Kidney capillary endothelial cell (primary cell): ENCODE results near the gene IFT80.
"Not testable (repeated sequence)": the region's sequence is repeated elsewhere in the genome, so short reads cannot be mapped to it uniquely, and the experiment has no call there.

Experiments used
- DNase-seq: peaks from one replicate; pipeline ENCODE4 v3.0.0-alpha.2; 2018; ENCODE audit warnings: low spot score

The IFT80 gene

GRCh38 chr3:160265088-160265487, 133.9 kb downstream of the IFT80 start:
- DNase-seq, result no peak

DNA sequence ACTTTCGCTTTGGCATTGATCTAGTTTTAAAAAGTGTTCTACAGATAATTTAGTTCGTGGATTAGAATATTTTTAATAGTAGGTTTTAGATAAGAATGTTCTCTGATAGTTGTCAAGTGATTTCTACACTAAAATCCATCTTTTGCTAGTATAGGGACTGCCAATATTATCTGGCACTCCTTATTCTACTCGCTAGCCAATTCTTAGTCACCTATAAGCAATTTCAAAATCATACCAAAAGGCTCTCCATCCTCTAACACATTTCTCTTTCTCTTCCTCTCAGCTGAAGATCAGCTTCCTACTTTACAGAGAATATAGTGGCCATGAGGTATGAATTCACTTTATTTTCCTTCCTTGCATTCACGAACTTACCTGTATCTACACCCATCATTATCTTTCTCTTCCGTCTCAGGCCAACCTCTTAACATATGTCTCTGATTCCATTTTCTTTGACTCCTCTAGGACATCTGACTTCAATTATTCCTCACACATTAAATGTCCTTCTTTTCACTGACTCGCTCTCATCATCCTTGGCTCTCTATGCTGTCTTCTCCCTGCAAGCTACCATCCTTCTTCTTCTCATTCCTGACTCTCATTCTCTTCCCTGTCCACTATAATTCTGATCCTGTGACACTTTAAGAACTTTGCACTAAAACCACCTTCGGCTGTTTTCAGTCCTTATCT, 138.3 kb downstream of the IFT80 start:
- no peak for DNase-seq

DNA sequence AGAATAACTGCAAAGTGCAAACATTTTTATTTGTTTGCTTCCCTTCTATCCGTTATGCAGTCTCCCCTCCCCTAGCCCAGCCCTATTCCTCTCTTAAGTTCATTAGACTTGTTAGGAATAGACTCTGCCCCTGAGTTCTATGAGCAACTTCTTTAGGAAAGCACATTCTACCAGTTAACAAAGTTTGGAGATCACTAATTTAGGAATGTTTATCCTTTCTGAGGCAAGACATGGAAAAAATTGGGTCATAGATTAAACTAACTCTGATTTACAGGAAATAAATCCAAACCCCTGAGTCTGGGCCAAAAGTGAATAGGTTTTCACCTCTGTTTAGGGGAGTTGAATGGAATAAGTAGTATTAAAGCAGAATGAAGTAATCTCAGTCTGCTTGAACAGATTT, 139.4 kb downstream of the IFT80 start:
- no peak for DNase-seq

DNA sequence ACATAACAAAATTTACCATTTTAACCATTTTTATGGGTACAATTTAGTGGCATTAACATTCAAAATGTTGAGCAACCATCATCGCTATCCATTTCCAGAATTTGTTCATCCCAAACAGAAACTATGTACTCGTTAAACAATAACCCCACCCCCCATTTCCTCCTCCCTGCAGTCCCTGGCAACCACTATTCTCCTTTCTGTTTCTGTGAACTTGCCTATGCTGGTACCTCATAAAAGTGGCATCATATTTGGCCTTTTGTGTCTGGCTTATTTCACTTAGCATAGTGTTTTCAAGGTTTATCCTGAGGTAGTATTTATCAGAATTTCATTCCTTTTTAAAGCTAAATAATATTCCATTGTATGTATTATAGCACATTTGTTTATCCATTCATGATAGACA, 141.4 kb downstream of the IFT80 start:
- DNase-seq, result no peak

- DNase-seq, result no peak
Observed at GRCh38 chr3:160253298-160253697, 145.7 kb downstream of the IFT80 start.

DNA sequence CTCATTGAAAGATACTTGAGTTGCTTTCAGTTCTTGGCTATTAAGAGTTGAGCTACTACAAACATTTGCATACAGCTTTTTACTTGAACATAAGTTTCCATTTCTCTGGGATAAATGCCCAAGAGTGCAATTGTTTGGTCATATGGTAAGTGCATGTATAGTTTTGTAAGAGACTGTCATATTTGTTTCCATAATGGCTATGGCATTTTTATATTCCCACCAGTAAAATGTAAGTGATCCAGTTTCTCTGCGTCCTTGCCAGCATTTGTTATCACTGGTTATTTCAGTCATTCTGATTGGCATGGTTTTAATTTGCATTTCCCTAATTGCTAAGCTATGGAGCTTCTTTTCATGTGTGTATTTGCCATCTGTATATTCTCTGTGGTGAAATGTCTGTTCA, 151.3 kb downstream of the IFT80 start:
- DNase-seq, result no peak

- no peak for DNase-seq
Observed at GRCh38 chr3:160245261-160245800, 153.7 kb downstream of the IFT80 start.

GRCh38 chr3:160240719-160241118, 158.3 kb downstream of the IFT80 start:
- not testable (repeated sequence) for DNase-seq

GRCh38 chr3:160232014-160232413, 167.0 kb downstream of the IFT80 start:
- DNase-seq, result no peak

DNA sequence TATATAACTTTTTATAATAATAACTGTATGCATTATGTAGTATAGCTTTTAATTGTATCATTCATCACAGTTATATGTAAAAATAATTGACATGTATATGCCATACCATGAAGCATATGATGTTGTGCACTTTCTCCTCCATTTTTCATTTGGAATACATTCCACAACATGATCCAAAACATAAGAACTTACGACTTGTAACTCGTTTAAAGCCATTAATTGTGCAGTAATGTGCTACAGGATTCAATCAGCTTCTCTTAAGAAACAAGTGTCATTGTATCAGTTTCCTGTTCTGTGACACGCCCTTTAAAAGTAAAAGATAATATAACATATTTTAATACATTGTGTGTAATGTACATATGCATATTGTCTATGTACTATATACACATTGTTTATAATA, 171.6 kb downstream of the IFT80 start:
- no peak for DNase-seq

DNA sequence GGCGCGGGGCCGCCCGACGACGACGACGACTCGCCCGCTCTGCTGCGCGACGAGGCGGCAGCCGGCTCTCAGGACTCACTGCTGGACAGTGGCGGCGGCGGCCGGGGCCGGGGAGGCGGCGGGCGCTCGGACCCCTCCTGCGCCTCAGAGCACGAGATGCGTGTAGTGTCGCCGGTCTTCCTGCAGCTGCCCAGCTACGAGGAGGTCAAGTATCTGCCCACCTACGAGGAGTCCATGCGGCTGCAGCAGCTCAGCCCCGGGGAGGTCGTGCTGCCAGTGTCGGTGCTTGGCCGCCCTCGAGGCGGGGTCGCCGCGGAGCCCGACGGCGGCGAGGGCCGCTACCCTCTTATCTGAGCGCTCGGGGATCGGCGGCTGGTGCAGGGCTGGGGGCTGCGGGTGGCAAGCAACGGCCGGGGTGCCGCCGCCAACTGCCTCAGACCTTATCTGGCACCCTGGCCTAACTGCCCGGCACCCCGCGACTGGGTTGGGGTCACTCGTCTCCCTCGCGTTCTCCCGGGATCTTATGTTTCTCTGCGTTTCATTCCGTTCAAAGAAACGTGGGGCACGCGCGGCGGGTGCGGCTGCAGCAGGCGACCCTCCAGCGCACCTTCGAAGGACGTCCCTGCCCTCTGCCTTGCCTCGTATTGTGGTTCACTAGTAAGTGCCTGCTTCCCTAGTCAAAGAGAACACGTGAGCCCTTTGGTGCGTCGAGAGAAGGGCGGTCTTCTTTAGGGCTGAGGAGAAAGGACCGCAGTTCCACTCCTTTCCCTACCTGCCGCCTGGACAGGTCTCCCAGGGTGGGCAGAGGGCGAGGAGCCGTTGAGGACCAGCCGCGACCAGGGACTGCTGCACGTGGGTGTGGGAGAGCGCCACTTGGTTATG, 172.8 kb downstream of the IFT80 start:
- no peak for DNase-seq

DNA sequence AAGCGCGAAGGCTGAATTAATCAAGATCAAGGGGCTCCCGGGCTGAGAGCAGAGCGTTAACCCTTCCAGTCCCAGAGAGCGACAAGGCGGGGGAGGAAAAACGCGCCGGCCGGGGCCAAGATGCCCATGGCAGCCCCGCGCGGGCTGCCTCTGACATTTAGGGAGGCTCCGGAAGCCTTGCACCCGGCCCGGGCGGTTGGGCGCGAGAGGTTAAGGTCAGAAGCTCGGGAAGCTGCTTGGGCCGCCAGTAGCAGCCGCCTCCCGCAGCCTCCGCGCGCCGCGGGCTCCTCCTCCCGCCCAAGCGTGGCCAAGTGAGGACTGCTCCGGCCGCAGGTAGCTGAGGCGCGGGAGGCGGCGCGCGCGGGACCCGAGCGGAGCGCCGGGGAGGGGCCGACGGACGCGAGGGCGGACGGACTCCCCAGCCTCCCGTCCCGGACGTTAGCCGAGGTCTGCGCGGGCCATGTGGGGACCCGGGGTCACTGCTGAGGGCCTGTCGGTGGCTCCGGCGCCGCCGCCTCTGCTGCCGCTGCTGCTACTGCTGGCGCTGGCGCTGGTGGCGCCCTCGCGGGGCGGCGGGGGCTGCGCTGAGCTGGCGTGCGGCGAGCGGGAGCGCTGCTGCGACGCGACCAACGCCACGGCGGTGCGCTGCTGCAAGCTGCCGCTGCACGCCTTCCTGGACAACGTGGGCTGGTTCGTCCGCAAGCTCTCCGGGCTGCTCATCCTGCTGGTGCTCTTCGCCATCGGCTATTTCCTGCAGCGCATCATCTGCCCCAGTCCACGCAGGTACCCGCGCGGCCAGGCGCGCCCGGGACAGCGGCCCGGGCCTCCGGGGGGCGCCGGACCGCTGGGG, 173.6 kb downstream of the IFT80 start, which contains the start of gene C3orf80:
C3orf80 (plus strand) TSS at position 247 of the 850 bp plus-strand sequence; CDS start at position 461, 214 bp downstream.
- DNase-seq, result peak; percentile 40

GRCh38 chr3:160224811-160225175, 174.2 kb downstream of the IFT80 start:
- DNase-seq, result no peak

DNA sequence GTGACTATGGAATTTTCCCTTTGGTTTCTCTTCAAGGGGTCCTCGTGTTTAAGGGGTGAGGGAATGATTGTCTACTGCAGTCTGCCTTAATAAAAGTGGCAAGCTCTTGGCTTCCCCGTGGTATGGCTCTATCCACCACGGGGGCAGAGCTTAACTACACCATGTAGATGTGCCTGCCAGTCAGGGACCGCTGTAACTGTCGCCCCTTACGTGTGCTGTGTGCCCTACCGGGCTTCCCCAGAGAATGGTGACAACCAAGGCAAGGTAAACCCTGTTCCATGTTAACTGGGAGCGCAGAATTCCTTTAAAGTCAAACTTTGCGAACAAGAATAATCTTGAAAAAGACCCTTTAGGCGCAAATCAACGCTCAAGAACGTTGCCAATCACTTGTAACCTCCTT, 174.8 kb downstream of the IFT80 start:
- no peak for DNase-seq

DNA sequence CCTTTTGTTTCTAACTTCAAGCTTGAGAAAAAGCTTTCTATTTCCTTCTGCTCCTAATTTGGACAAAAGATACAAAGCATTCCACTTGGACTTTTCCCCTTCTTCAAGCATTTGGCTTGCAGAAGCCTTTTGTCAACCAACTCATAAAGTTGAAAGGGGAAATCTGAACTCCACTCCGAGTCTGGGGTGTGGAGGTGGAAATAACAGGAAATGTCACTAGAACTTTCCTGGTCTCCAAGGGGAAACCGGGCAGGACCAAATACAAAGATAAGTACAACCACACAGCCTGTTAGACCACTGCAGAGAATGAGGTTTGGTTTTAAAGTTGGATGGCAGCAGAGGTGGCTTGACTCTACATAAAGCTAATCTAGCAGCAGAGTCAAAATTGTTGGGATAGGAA, 178.0 kb downstream of the IFT80 start:
- DNase-seq, result no peak

DNA sequence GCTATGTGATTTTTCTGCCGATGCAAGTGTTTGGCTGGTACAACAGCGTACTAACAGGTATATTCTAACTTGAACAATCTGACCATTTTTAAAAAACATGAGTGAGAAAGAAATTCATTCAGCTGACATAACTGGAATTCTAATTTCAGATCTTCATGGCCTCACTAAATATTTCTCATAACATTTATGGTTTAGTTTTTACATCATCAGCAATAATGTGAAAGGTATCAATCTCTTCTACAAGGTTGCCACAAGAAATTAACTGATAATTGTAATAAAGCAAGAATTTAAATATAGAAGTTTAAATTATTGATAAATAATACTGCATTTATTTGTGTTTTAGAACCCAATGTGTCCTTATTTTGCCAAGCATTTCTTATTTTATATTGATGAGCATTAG, 179.0 kb downstream of the IFT80 start:
- DNase-seq, result no peak

DNA sequence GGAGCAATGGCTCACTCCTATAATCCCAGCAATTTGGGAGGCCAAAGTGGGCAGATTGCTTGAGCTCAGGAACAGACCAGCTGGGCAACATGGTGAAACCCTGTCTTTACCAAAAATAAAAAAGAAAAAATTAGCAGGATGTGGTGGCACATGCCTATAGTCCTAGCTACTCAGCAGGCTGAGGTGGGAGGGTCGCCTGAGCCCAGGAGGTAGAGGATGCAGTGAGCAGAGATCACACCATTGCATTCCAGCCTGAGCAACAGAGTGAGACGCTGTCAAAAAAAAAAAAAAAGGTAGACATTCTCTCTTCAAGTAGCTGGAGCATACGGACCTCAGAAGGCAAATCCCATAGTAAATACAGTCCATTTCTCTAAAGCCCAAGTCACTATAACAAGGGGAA, 180.9 kb downstream of the IFT80 start:
- DNase-seq, result no peak

DNA sequence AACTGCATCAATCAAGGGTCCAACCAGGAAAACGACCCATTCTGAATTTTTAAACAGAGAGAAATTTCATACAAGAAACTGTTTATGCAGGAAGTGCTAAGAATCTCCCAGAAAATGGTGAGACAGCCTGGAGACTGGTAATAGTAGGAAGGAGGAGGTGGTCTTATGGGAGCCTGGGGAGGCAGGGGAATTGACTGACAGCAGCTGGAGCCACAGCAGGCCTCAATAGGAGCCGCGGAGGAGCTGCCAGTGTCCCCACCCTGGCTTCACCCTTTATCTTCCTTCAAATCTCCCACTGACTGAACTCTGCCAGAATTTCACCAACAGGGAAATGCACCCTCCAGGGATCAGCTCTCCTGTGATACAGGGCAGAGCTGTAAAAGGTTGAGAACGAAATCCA, 181.3 kb downstream of the IFT80 start:
- DNase-seq, result no peak

DNA sequence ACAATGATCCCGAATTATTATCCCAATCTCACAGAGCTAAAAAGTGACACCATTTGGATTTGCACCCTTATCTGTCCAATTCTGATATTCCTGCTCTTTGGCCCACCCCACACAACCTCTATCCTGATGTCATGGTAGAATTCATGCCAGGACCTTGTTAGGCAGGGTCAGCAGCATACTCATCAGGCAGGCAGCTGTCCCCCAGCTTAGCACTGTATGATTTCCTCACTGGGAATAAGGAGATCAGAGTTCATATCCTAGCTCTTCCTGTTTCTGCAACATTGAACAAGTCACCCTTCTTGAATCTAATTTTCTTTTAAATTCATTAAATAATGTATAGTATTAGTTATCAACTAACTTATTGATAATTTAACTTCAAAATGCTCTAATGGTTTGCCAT, 185.8 kb downstream of the IFT80 start:
- DNase-seq, result no peak

- peak; percentile 38 for DNase-seq
Observed at GRCh38 chr3:160210799-160211221, 188.2 kb downstream of the IFT80 start.

DNA sequence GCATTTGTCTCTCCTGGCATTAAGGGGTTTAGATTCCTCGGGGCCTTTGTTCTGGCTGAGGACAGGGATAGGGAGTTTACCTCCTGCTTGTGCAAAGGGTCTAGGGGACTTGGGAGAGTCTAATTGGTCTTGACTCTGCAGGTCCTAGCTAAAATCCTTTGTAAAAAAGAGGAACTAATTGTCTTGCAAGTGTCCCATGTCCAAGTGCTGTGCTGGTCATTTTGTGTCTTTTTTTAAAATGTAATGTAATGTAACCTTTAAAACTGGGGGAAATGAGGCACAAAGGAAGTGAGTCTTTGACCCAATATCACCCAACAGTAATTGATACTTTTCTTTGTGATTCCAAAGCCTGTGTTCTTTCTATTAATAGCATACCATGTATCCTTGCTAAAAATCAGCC, 188.7 kb downstream of the IFT80 start:
- no peak for DNase-seq
